Thyroid gland (tissue), 4 donors: ENCODE results near the gene ZCCHC9. TPM values are rescaled to one million over a fixed set of nuclear protein-coding genes. Genes with fewer than 3 reads are reported as not detected.

Experiments used
- DNase-seq, 2 donors: peaks; one replicate each; pipeline ENCODE4 v3.0.0-alpha.2; 2019
- H3K27ac ChIP-seq, 3 donors: fragments of 200-600 bp; sonication (generic); 1 replicate in 2 of 3; 2 replicates in 1 of 3; pipeline ENCODE4 v1.5.1; 2016 to 2019; ENCODE audit warnings: mild to moderate bottlenecking in 1 of 3, moderate library complexity in 1 of 3
- H3K27me3 ChIP-seq: fragments of 200-600 bp; sonication (generic); one replicate; pipeline ENCODE4 v1.5.1; 2019
- H3K36me3 ChIP-seq, 2 donors: fragments of 200-600 bp; sonication (generic); one replicate each; pipeline ENCODE4 v1.5.1; 2016 to 2019
- H3K4me1 ChIP-seq, 2 donors: fragments of 200-600 bp; sonication (generic); one replicate each; pipeline ENCODE4 v1.5.1; 2017 to 2019
- H3K4me3 ChIP-seq, 3 donors: fragments of 200-600 bp; sonication (generic); replicated peaks in 1 of 3; 1 replicate in 2 of 3; 2 replicates in 1 of 3; pipeline ENCODE4 v1.5.1; 2016; ENCODE audit warnings: mild to moderate bottlenecking in 1 of 3
- H3K9me3 ChIP-seq: fragments of 200-600 bp; sonication (generic); one replicate; pipeline ENCODE4 v1.5.1; 2017
- CTCF ChIP-seq, 6 experiments: fragments of 200-600 bp in 3 of 6; fragments of 450-650 bp in 3 of 6; sonication (generic) in 3 of 6; IDR thresholded peaks; one replicate each; pipeline ENCODE4 v1.5.1; 2016 to 2019; ENCODE audit warnings: antibody characterized with exemption in 6 of 6, mild to moderate bottlenecking in 2 of 6, inconsistent platforms in 1 of 6, moderate library complexity in 1 of 6
- POLR2A ChIP-seq, 2 donors: fragments of 450-650 bp; IDR thresholded peaks; one replicate each; pipeline ENCODE4 v1.6.1; 2017; ENCODE audit warnings: antibody characterized with exemption in 2 of 2, mild to moderate bottlenecking in 2 of 2, moderate library complexity in 1 of 2
- WGBS, 2 donors: methylation state at CpG; one replicate each; pipeline ENCODE4 v1.1.5; 2017; 5-methylcytosine and 5-hydroxymethylcytosine counted together
- intact Hi-C: fragments of 100-400 bp; cut with DNase I; formaldehyde crosslinking; loops from one replicate; pipeline ENCODE4 v1.15.1; 2023
- total RNA-seq, 4 donors: library from RNA; depleted of rRNA; stranded (reverse); fragments of >200 nt; gene quantifications; one replicate each; pipeline ENCODE4 v1.2.3, GENCODE V29; 2016

Gene ZCCHC9
- total RNA-seq, 4 donors from 2014 or later, result 15.0 to 38.2 (median 19.7) TPM

GRCh38 chr5:81361600-81361999 lies 60.2 kb downstream of the ZCCHC9 start:
- Histone ChIP-seq H3K4me1 (no peaks in the 10 kb centered on the region), H3K27me3 (no peaks in the 10 kb centered on the region), H3K4me3 (no peak overlapping the region), H3K9me3 (no peaks in the 10 kb centered on the region), H3K36me3 (no peaks in the 10 kb centered on the region), H3K27ac (no peak overlapping the region)
- 94 to 98% methylated on average over 2 of the region's 2 CpGs for WGBS, 2 donors
- intact Hi-C loops, result no loop called here
- DNase-seq, result no peak
- no peak for TF ChIP-seq CTCF (IDR thresholded peaks at IDR 0.05)
- no peak for TF ChIP-seq POLR2A (IDR thresholded peaks at IDR 0.05)

Other genes starting within 250 kb of the ZCCHC9 start
- gene CKMT2, start 68.3 kb upstream of the ZCCHC9 start, total RNA-seq, result 10 to 100 TPM in 2 of 4 donors, 1 to 10 TPM in 2; 1.7 to 24.4 (median 16.1) TPM
- not detected for gene ACOT12, start 92.5 kb downstream of the ZCCHC9 start, total RNA-seq